ENCODE measurements around the gene OTOP3.
"Not testable (repeated sequence)": the region's sequence is repeated elsewhere in the genome, so short reads cannot be mapped to it uniquely, and the experiment has no call there.

Gene OTOP3

DNA sequence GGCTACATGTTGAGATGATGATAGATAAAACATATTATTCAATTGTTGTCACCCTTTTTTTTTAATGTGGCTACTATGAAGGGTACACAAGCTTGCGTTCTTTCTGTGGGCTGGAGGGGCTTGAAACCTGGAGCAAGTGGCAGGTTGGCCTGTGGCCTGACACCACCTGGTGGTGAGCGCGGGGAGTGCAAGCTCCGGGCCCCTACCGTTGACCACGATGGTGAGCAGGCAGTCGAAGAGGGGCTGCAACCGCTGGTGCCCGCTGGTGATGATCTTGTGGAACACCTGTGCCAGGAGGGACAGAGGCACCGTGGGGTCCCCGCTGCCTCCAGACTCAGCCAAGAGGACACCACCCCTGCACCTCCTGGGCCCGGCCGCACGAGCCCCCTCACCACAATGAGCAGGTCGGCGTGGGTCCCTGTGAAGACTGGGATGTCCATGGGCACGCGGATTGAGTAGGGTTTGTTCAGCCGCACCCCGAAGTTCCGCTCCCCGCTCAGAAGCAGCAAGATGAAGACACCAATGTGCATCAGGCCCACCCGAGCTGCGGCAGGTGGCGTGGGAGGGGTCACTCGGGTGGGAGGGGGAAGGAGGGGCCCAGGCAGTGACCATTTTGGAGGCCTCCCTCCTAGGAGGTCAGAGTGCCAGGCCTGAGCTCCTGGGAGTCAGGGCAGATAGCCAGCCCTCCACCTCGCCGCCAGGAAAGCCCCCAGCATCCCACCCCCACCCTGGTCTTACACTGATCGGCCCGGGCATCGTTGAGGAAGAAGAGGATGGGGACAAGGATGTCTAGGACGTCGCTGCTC is 22.4 kb downstream of the OTOP3 start:
- H3K4me3 ChIP-seq (ENCODE audit: low read length): no peak overlapping the region
- no peaks in the 10 kb centered on the region for H3K4me1 ChIP-seq (ENCODE audit: control insufficient read depth, low read depth, low read length)
- no peak overlapping the region for H3K9ac ChIP-seq (ENCODE audit: low read length)
- no peak overlapping the region for H3K27ac ChIP-seq (ENCODE audit: low read length)
- H3K27me3 ChIP-seq (ENCODE audit: control insufficient read depth, insufficient read depth, low read length): peaks cover 13% of the 10 kb centered on the region
- no peaks in the 10 kb centered on the region for H3K9me3 ChIP-seq (ENCODE audit: control insufficient read depth, low read depth, low read length)
- no peaks in the 10 kb centered on the region for H3K36me3 ChIP-seq (ENCODE audit: control insufficient read depth, low read depth, low read length)

DNA sequence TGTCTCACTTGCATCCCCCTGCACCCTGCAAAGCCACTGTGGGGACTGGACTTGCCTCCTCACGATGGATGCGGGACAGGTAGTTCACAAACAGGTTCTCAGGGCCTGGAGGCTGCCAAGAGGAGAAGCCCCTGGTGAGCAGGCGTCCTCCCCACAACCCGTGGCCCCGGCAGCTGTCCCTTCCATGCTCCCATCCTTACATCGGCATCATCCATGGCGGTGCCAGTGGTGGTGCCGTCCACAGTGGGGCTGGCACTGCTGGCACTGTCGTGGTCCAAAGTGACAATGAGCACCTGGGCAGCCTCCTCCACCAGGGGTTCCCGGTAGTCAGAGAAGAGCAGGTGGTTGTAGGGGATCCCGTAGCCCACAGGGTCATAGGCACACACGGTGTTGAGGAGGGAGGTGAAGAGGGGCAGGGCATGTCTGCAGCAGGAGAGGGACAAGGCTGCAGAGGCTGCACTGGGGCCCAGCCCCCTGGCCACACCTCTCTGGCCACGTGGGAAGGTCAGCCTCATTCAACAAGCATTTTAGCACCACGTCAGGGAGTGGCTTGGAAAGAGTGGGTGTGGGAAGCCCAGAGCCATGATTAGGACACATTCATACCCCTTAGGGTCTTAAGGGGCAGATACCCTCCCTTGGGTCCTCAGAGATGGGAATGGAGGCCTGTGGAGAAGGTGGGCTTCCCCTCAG is 24.3 kb downstream of the OTOP3 start:
- Histone ChIP-seq H3K4me1 (ENCODE audit: control insufficient read depth, low read depth, low read length) (no peaks in the 10 kb centered on the region), H3K4me3 (ENCODE audit: low read length) (no peak overlapping the region), H3K36me3 (ENCODE audit: control insufficient read depth, low read depth, low read length) (no peaks in the 10 kb centered on the region), H3K27me3 (ENCODE audit: control insufficient read depth, insufficient read depth, low read length) (peaks cover 13% of the 10 kb centered on the region), H3K27ac (ENCODE audit: low read length) (no peak overlapping the region), H3K9ac (ENCODE audit: low read length) (no peak overlapping the region), H3K9me3 (ENCODE audit: control insufficient read depth, low read depth, low read length) (no peaks in the 10 kb centered on the region)

DNA sequence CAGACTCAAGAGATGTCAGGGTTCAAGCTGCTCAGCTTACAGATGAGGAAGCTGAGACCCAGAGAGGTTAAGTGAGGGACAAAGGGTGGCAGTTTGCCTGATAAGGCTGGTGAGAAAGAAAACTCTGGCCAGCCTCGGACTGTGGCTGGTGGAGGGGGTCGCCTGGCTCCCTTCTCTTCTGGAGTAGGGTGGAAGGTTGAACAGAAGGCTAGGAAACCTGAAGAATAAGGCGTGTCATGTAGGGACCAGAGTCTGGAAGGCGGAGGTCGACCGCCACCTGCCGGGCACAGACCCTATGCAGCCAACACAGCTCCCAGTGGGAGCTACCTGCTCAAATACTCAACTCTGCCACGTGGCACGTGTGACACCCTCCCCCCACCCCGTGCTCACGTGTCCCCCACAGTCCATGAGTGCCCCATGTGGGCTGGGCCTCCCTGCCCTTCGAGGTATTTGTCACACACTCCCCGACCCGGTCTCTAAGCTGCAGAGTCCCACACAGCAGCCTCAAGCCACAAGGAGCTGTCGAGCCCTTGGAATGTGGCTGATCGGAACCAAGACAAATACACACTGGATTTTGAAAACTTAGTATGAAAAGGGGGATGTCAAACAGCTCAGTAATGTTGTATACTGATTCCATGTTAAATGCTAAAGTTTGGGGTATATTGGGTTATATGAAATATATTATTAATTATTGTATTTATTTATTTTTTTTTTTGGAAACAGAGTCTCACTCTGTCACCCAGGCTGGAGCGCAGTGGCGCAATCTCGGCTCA is 25.1 kb downstream of the OTOP3 start:
- no peak overlapping the region for H3K27ac ChIP-seq (ENCODE audit: low read length)

DNA sequence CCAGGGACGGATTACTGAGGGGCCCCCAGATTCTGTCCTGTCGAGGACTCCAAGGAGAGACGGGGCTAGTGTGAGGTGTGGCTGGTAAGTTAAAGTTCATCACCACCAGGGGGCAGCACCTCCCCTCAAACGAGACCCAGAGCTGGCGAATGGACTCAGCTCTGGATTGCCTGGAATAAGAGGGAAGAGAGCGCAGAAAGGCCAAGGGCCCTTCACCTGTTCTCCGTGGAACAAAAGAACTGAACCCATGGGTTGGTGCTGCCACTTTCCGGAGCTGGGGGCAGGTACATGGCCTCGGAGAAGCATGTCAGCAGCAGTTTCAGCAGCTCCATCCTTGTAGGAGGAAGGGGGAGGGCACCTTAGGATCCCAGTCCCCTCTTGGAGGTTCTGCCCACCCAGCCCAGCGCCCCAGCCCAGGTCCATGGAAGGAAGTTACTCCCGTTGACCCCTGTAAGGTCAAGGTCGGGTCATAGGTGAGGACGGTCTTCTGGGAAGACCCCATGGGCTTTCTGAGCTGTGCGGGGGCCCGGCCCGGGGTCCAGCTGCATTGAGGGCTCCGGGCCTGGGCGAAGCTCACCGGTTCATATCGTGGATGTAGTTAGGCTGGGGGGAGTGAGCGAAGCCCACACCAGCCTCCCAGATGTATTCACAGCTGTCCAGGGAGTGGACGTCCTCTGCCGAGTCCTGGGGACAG is 26.1 kb downstream of the OTOP3 start:
- Histone ChIP-seq H3K4me1 (ENCODE audit: control insufficient read depth, low read depth, low read length) (no peaks in the 10 kb centered on the region), H3K4me3 (ENCODE audit: low read length) (no peak overlapping the region), H3K9me3 (ENCODE audit: control insufficient read depth, low read depth, low read length) (no peaks in the 10 kb centered on the region), H3K27me3 (ENCODE audit: control insufficient read depth, insufficient read depth, low read length) (peaks cover 13% of the 10 kb centered on the region), H3K36me3 (ENCODE audit: control insufficient read depth, low read depth, low read length) (no peaks in the 10 kb centered on the region), H3K27ac (ENCODE audit: low read length) (no peak overlapping the region), H3K9ac (ENCODE audit: low read length) (no peak overlapping the region)

More for the DNA sequence above, 25.1 kb downstream of the OTOP3 start:
- Histone ChIP-seq H3K36me3 (ENCODE audit: control insufficient read depth, low read depth, low read length) (no peaks in the 10 kb centered on the region), H3K4me1 (ENCODE audit: control insufficient read depth, low read depth, low read length) (no peaks in the 10 kb centered on the region), H3K4me3 (ENCODE audit: low read length) (no peak overlapping the region), H3K9ac (ENCODE audit: low read length) (no peak overlapping the region), H3K27me3 (ENCODE audit: control insufficient read depth, insufficient read depth, low read length) (peaks cover 13% of the 10 kb centered on the region), H3K9me3 (ENCODE audit: control insufficient read depth, low read depth, low read length) (no peaks in the 10 kb centered on the region)

DNA sequence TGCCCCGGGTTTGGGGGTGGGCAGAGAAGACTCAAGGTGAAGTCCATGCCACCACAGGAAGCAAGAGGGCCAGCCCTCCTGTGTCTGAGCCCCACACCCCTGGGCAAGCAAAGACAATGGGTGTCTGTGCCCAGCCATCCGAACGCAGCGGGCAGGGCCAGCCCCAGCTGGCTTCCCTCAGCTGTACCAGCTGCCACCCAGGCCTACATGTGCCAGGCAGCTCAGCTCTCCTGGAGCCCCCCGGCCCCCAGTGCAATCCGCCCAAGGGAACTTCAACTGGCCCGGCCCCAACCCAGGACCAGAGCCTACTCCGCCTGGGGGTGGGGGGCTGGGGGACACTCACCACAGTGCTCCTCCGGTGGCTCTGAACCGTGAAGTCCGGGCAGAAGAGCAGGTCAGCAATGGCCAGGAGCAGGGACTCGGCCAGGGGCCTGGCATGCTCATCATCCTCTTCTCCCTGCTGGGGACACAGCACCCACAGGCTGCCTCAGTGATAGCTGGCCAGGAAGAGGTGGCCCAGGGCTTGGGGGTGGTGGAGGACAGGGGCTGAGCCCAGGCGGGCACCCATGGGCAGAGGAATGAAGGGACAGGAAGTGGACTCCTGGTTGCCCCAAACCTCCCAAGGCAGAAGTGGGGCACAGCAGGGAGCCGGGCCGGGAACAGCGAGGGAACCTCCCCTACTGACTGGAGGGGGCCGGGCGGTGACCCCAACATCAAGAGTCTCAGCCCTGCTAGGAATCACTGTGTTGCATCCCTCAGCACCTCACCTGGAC is 27.1 kb downstream of the OTOP3 start:
- H3K36me3 ChIP-seq (ENCODE audit: control insufficient read depth, low read depth, low read length): no peaks in the 10 kb centered on the region
- H3K4me3 ChIP-seq (ENCODE audit: low read length): no peak overlapping the region
- no peak overlapping the region for H3K27ac ChIP-seq (ENCODE audit: low read length)
- no peaks in the 10 kb centered on the region for H3K9me3 ChIP-seq (ENCODE audit: control insufficient read depth, low read depth, low read length)
- H3K27me3 ChIP-seq (ENCODE audit: control insufficient read depth, insufficient read depth, low read length): peaks cover 13% of the 10 kb centered on the region
- no peak overlapping the region for H3K9ac ChIP-seq (ENCODE audit: low read length)
- no peaks in the 10 kb centered on the region for H3K4me1 ChIP-seq (ENCODE audit: control insufficient read depth, low read depth, low read length)

DNA sequence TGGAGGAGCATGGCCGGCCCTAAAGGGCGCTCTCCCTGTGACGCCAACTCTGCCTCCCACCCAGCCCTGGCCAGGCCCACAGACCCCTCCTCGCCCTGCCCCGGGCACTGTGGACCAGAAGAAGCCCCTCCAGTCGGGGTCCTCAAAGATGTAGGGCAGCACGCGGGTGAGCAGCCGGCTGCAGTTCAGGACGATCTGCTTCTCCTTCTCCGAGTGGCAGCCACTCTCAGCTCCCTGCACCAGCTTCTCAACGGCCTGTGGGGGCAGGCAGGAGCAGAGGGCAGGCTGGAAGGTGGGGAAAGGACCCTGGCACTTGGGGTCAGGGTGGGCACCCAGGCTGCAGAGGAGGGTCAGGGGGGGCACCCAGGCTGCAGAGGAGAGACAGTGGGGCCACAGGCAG is 28.0 kb downstream of the OTOP3 start:
- Histone ChIP-seq H3K9me3 (ENCODE audit: control insufficient read depth, low read depth, low read length) (no peaks in the 10 kb centered on the region), H3K4me3 (ENCODE audit: low read length) (no peak overlapping the region), H3K27ac (ENCODE audit: low read length) (no peak overlapping the region), H3K27me3 (ENCODE audit: control insufficient read depth, insufficient read depth, low read length) (peaks cover 6% of the 10 kb centered on the region), H3K36me3 (ENCODE audit: control insufficient read depth, low read depth, low read length) (no peaks in the 10 kb centered on the region), H3K9ac (ENCODE audit: low read length) (no peak overlapping the region), H3K4me1 (ENCODE audit: control insufficient read depth, low read depth, low read length) (peaks cover 6% of the 10 kb centered on the region)

DNA sequence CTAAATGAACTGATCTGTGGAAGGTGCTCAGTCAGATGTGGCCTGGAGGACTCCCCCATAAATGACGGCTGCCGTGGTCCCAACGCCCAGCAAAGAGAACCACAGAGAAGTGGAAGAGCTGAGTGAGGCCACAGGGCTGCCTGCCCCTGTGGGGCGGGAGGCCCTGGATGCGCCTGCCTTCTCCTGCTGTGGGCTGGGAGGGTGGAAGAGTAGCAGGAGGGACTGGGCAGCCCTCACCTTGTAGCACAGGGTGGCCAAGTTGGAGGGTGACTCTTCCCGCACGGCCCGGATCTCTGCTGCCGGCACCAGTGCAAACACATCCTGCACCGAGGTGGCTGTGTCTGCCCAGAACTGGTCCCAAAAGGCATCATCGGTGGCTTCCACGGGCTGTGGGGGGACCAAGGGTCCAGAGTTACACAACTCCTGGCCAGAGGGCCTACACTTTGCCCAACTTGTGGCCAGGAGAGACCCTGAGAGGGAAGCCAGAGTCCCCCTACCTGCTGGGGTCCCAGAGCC is 28.6 kb downstream of the OTOP3 start:
- H3K27ac ChIP-seq (ENCODE audit: low read length): no peak overlapping the region
- no peaks in the 10 kb centered on the region for H3K36me3 ChIP-seq (ENCODE audit: control insufficient read depth, low read depth, low read length)
- H3K27me3 ChIP-seq (ENCODE audit: control insufficient read depth, insufficient read depth, low read length): peaks cover 2% of the 10 kb centered on the region

DNA sequence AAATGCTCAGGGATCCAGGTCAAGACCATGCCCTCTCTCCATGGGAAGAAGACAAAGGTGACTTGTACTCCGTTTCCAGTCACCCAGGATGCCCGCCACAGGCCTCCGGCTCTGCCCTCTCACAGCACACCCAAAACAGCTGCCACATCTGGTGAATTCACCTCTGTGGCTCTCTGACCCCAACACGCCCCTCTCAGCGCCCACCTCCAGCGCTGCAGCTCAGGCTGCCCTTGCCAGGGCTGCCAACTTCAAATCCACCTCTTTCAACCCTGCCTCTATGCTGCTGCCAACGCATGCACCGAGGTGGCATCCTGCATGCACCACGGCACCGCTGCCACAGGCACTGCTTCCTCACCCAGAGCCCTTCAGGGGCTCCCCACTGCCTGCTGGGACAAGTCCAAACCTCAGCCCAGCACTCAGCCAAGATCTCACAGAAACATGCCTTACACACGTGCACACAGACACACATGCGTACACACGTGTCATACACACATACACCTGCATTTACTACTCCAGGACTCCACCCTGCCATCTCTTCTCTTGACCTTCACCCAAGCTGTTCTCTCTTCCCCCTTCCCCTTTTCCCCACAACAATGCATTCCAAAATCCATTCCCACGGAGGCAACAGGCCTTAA is 29.4 kb downstream of the OTOP3 start:
- Histone ChIP-seq H3K9ac (ENCODE audit: low read length) (no peak overlapping the region), H3K4me3 (ENCODE audit: low read length) (no peak overlapping the region), H3K27me3 (ENCODE audit: control insufficient read depth, insufficient read depth, low read length) (no peaks in the 10 kb centered on the region), H3K36me3 (ENCODE audit: control insufficient read depth, low read depth, low read length) (no peaks in the 10 kb centered on the region), H3K4me1 (ENCODE audit: control insufficient read depth, low read depth, low read length) (peaks cover 6% of the 10 kb centered on the region), H3K9me3 (ENCODE audit: control insufficient read depth, low read depth, low read length) (no peaks in the 10 kb centered on the region), H3K27ac (ENCODE audit: low read length) (no peak overlapping the region)

More for the DNA sequence above, 28.6 kb downstream of the OTOP3 start:
- H3K4me1 ChIP-seq (ENCODE audit: control insufficient read depth, low read depth, low read length): peaks cover 6% of the 10 kb centered on the region
- no peak overlapping the region for H3K9ac ChIP-seq (ENCODE audit: low read length)
- H3K4me3 ChIP-seq (ENCODE audit: low read length): no peak overlapping the region
- no peaks in the 10 kb centered on the region for H3K9me3 ChIP-seq (ENCODE audit: control insufficient read depth, low read depth, low read length)

DNA sequence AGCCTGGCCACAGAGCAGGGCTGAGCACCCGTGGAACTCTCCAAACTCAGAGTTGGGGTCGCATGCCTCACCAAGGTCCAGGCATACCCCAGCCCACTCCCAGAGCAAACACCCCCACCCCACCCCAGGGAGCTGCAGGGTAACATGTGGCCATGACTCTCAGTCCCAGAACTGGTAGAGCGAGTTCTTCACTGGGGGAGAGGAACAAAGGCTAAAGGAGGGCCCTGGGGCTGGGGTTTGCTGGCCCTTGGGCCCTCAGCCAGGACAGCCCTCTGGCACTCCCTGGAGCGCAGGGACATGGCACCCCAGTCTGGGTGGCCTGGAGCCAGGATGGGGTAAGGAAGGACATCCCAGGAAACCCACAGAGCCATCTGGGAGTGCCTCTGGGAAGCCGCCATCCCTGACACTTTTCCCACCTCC is 32.7 kb downstream of the OTOP3 start:
- H3K4me1 ChIP-seq (ENCODE audit: control insufficient read depth, low read depth, low read length): peaks cover 6% of the 10 kb centered on the region
- H3K9me3 ChIP-seq (ENCODE audit: control insufficient read depth, low read depth, low read length): no peaks in the 10 kb centered on the region
- H3K36me3 ChIP-seq (ENCODE audit: control insufficient read depth, low read depth, low read length): no peaks in the 10 kb centered on the region
- H3K9ac ChIP-seq (ENCODE audit: low read length): no peak overlapping the region
- peaks cover 31% of the 10 kb centered on the region for H3K27me3 ChIP-seq (ENCODE audit: control insufficient read depth, insufficient read depth, low read length)
- H3K27ac ChIP-seq (ENCODE audit: low read length): no peak overlapping the region
- H3K4me3 ChIP-seq (ENCODE audit: low read length): no peak overlapping the region

DNA sequence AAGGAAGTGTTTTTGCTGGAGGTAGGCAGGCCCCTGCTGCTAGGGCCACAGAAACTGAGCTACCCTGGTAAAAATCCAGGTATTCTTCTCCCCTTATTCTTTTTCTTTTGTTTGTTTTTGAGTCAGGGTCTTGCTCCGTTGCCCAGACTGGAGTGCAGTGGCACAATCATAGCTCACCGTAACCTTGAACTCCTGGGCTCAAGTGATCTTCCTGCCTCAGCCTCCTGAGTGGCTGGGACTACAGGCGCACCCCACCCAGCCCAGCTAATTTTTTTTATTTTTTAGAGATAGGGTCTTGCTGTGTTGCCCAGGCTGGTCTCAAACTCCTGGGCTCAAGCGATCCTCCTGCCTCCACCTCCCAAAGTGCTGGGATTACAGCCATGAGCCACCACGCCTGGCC is 33.8 kb downstream of the OTOP3 start:
- not testable (repeated sequence) for H3K9me3 ChIP-seq (ENCODE audit: control insufficient read depth, low read depth, low read length); H3K4me3 ChIP-seq (ENCODE audit: low read length); H3K9ac ChIP-seq (ENCODE audit: low read length); H3K27ac ChIP-seq (ENCODE audit: low read length); H3K4me1 ChIP-seq (ENCODE audit: control insufficient read depth, low read depth, low read length); H3K36me3 ChIP-seq (ENCODE audit: control insufficient read depth, low read depth, low read length)
- peaks cover 43% of the 10 kb centered on the region for H3K27me3 ChIP-seq (ENCODE audit: control insufficient read depth, insufficient read depth, low read length)

Data from iPS-18a (cell line).